ENCODE results near the gene TNIP2. TPM values are rescaled to one million over a fixed set of nuclear protein-coding genes. Genes with fewer than 3 reads are reported as not detected.

Gene TNIP2
- total RNA-seq, 2 donors from 2014 or later, result 33.1 to 36.5 TPM

- Mint-ChIP-seq H3K4me1 (no peaks in the 10 kb centered on the region), H3K36me3 (ENCODE audit: low read depth) (peaks cover 44% of the 10 kb centered on the region), H3K9me3 (peaks cover 20% of the 10 kb centered on the region), H3K27ac (no peak overlapping the region), H3K4me3 (no peak overlapping the region), H3K27me3 (ENCODE audit: insufficient read depth) (no peaks in the 10 kb centered on the region)
- Histone ChIP-seq H3K27ac (ENCODE audit: low read depth, low read length) (no peak overlapping the region), H3K4me3 (ENCODE audit: low read length) (no peak overlapping the region), H3K36me3 (ENCODE audit: control insufficient read depth, insufficient read depth, low read length) (peaks cover 34% of the 10 kb centered on the region), H3K27me3 (ENCODE audit: control insufficient read depth, insufficient read depth, low read length, poor library complexity, severe bottlenecking) (no peaks in the 10 kb centered on the region), H3K4me1 (ENCODE audit: control insufficient read depth, insufficient read depth, low read length) (no peaks in the 10 kb centered on the region), H3K9ac (ENCODE audit: extremely low read depth, low read length, poor library complexity, severe bottlenecking) (no peak overlapping the region), H3K9me3 (ENCODE audit: control insufficient read depth, low read length) (peaks cover 21% of the 10 kb centered on the region)
- TF ChIP-seq CTCF (conservative IDR thresholded peaks at IDR 0.05), result no peak
- no peak for DNase-seq
These were observed 20.3 kb downstream of the TNIP2 start for GRCh38 chr4:2735869-2736268.

- H3K4me1 ChIP-seq (ENCODE audit: control insufficient read depth, insufficient read depth, low read length), result no peaks in the 10 kb centered on the region
- WGBS, 2 experiments (ENCODE audit: insufficient coverage in 1 of 2, insufficient read length in 1 of 2), result 100% methylated on average over 1 of the region's 1 CpG
- no peak overlapping the region for H3K4me3 ChIP-seq (ENCODE audit: low read length)
- H3K9me3 ChIP-seq (ENCODE audit: control insufficient read depth, low read length), result peaks cover 21% of the 10 kb centered on the region
- peaks cover 44% of the 10 kb centered on the region for H3K36me3 Mint-ChIP-seq (ENCODE audit: low read depth)
- no peak for TF ChIP-seq CTCF (conservative IDR thresholded peaks at IDR 0.05)
- no peak overlapping the region for H3K27ac Mint-ChIP-seq
- no peaks in the 10 kb centered on the region for H3K27me3 Mint-ChIP-seq (ENCODE audit: insufficient read depth)
- DNase-seq, result no peak
- no peak overlapping the region for H3K9ac ChIP-seq (ENCODE audit: extremely low read depth, low read length, poor library complexity, severe bottlenecking)
- no peak overlapping the region for H3K27ac ChIP-seq (ENCODE audit: low read depth, low read length)
- no peaks in the 10 kb centered on the region for H3K4me1 Mint-ChIP-seq
- H3K27me3 ChIP-seq (ENCODE audit: control insufficient read depth, insufficient read depth, low read length, poor library complexity, severe bottlenecking), result no peaks in the 10 kb centered on the region
- peaks cover 20% of the 10 kb centered on the region for H3K9me3 Mint-ChIP-seq
- H3K4me3 Mint-ChIP-seq, result no peak overlapping the region
- peaks cover 42% of the 10 kb centered on the region for H3K36me3 ChIP-seq (ENCODE audit: control insufficient read depth, insufficient read depth, low read length)
These were observed 21.5 kb downstream of the TNIP2 start for GRCh38 chr4:2734612-2735011.

- Histone ChIP-seq H3K9me3 (ENCODE audit: control insufficient read depth, low read length) (peaks cover 21% of the 10 kb centered on the region), H3K36me3 (ENCODE audit: control insufficient read depth, insufficient read depth, low read length) (peaks cover 48% of the 10 kb centered on the region), H3K4me3 (ENCODE audit: low read length) (no peak overlapping the region), H3K9ac (ENCODE audit: extremely low read depth, low read length, poor library complexity, severe bottlenecking) (no peak overlapping the region), H3K27ac (ENCODE audit: low read depth, low read length) (no peak overlapping the region), H3K27me3 (ENCODE audit: control insufficient read depth, insufficient read depth, low read length, poor library complexity, severe bottlenecking) (no peaks in the 10 kb centered on the region), H3K4me1 (ENCODE audit: control insufficient read depth, insufficient read depth, low read length) (no peaks in the 10 kb centered on the region)
- H3K4me1 Mint-ChIP-seq, result no peaks in the 10 kb centered on the region
- H3K27ac Mint-ChIP-seq, result no peak overlapping the region
- no peak for TF ChIP-seq CTCF (conservative IDR thresholded peaks at IDR 0.05)
- WGBS, 2 experiments (ENCODE audit: insufficient coverage in 1 of 2, insufficient read length in 1 of 2), result 96% methylated on average over 2 of the region's 2 CpGs; no CpG with 5 or more reads in 1 of the 2 experiments
- no peak for DNase-seq
- peaks cover 20% of the 10 kb centered on the region for H3K9me3 Mint-ChIP-seq
- no peak overlapping the region for H3K4me3 Mint-ChIP-seq
- no peaks in the 10 kb centered on the region for H3K27me3 Mint-ChIP-seq (ENCODE audit: insufficient read depth)
- peaks cover 50% of the 10 kb centered on the region for H3K36me3 Mint-ChIP-seq (ENCODE audit: low read depth)
These were observed 22.1 kb downstream of the TNIP2 start for GRCh38 chr4:2733844-2734574.
